SK-N-SH (cell line): Measurements from ENCODE around the gene ZNF410.

ENCODE experiments used
- EP300 ChIP-seq, 2 experiments: IDR thresholded peaks; 2 replicates each; pipeline versions ENCODE4 v1.4.0 to v1.6.1; 2012; ENCODE audit warnings: borderline replicate concordance in 1 of 2, low read depth in 1 of 2, low read length in 1 of 2
- GATA2 ChIP-seq: sonication (generic); formaldehyde crosslinking; IDR thresholded peaks from 2 replicates; pipeline ENCODE4 v1.5.0; 2020; ENCODE audit warnings: mild to moderate bottlenecking, missing genetic modification reagents
- RCOR1 ChIP-seq: fragments of 150-350 bp; IDR thresholded peaks from 2 replicates; pipeline ENCODE4 v1.6.1; 2017; ENCODE audit warnings: antibody characterized with exemption, low read length
- RXRA ChIP-seq: IDR thresholded peaks from 2 replicates; pipeline ENCODE4 v1.4.0; 2012; ENCODE audit warnings: low read depth, mild to moderate bottlenecking, borderline replicate concordance
- SMC3 ChIP-seq: IDR thresholded peaks from 2 replicates; pipeline ENCODE4 v1.6.1; 2012; ENCODE audit warnings: low read depth, low read length, improper control_type of control experiment
- ZBTB33 ChIP-seq: IDR thresholded peaks from 2 replicates; pipeline ENCODE4 v1.4.0; 2012; ENCODE audit warnings: low read depth, borderline replicate concordance
- TF ChIP-seq, protein P1 (sequence below): fragments of 200-600 bp; sonication (generic); IDR thresholded peaks from 2 replicates; pipeline ENCODE4 v1.6.1; 2017; ENCODE audit warnings: antibody characterized with exemption, mild to moderate bottlenecking, moderate library complexity

DNA sequence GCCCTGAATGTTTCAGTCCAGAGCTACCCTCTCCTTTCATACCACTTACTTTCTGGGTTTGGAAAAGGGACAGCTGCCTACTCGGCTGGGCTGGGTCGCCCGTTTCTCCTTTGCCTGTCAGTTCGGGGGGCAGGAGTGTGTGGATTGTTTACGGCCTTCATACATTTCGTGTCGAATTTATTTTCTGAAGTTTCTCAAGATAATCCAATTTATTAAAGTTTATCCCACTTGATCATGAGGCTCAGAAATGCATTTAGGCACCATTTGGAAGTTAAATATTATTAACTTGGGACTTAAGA, 608 bp downstream of the ZNF410 start:
- TF ChIP-seq ZBTB33 (no peak), RCOR1 (no peak), RXRA (no peak), EP300 (IDR thresholded peaks at IDR 0.05; ENCODE audit: borderline replicate concordance in 1 of 2, low read depth in 1 of 2, low read length in 1 of 2) (no peak), GATA2 (CRISPR knock-in tag) (no peak), SMC3 (no peak)
- TF ChIP-seq, protein P1, sequence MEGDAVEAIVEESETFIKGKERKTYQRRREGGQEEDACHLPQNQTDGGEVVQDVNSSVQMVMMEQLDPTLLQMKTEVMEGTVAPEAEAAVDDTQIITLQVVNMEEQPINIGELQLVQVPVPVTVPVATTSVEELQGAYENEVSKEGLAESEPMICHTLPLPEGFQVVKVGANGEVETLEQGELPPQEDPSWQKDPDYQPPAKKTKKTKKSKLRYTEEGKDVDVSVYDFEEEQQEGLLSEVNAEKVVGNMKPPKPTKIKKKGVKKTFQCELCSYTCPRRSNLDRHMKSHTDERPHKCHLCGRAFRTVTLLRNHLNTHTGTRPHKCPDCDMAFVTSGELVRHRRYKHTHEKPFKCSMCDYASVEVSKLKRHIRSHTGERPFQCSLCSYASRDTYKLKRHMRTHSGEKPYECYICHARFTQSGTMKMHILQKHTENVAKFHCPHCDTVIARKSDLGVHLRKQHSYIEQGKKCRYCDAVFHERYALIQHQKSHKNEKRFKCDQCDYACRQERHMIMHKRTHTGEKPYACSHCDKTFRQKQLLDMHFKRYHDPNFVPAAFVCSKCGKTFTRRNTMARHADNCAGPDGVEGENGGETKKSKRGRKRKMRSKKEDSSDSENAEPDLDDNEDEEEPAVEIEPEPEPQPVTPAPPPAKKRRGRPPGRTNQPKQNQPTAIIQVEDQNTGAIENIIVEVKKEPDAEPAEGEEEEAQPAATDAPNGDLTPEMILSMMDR = no peak
